Activated CD8-positive, alpha-beta memory T cell treated with anti-CD3 and anti-CD28 coated beads, Interleukin-2, amount 50 U/mL, for 4 hours (primary cell): ENCODE measurements around the gene TRIM72.
A peak's percentile ranks its signal among the peaks of the same experiment; 100 is the strongest.
"Not testable (repeated sequence)": the region's sequence is repeated elsewhere in the genome, so short reads cannot be mapped to it uniquely, and the experiment has no call there.

ENCODE experiments used
- DNase-seq: peaks from one replicate; pipeline ENCODE4 v3.0.0-alpha.2; 2020

The TRIM72 gene, protein sequence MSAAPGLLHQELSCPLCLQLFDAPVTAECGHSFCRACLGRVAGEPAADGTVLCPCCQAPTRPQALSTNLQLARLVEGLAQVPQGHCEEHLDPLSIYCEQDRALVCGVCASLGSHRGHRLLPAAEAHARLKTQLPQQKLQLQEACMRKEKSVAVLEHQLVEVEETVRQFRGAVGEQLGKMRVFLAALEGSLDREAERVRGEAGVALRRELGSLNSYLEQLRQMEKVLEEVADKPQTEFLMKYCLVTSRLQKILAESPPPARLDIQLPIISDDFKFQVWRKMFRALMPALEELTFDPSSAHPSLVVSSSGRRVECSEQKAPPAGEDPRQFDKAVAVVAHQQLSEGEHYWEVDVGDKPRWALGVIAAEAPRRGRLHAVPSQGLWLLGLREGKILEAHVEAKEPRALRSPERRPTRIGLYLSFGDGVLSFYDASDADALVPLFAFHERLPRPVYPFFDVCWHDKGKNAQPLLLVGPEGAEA

DNA sequence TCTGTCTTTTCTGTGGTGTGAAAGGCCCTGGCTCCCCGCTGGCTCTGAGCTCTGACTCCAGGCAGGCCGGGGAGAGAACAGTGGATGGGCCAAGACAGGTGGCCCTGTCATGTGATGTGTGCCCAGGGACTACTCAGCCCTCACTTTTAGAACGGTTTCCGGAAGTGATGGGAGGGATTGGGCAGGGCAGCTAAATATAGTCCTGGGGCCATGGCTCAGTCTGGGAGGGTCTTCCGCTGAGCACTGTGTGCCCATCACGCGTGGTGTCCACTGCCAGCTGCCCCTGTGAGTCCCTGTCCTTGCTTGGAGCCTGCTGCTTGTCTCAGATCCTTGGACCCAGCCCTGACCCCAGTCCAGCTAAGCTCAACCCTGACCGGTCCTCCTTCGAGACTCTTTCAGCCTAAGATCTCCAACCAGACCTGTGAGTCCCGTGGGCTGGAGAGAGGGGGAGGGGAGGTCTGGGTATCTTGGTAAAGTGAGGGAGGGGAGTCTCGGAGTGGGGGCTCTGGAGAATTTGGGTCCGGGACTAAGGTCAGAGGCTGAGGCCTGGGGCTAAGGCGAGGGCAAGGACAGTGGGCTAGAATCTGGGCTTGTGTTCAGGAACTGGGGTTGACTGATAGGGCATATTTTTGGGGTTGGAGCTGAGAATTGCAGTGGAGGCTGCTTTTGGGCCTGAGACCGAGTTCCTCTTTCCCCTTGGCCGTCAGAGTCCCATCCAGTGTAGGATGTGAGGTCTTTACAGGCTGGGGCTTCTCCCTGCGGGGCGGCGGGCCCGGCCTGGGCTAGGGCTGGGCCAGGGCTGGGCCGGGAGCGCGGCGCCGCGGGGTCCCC is at the start of gene TRIM72:
Gene TRIM72, plus strand, starts transcription at position 243 of the 831 bp plus-strand sequence. CDS start 620 bp downstream, outside the sequence.
- DNase-seq = no peak

DNA sequence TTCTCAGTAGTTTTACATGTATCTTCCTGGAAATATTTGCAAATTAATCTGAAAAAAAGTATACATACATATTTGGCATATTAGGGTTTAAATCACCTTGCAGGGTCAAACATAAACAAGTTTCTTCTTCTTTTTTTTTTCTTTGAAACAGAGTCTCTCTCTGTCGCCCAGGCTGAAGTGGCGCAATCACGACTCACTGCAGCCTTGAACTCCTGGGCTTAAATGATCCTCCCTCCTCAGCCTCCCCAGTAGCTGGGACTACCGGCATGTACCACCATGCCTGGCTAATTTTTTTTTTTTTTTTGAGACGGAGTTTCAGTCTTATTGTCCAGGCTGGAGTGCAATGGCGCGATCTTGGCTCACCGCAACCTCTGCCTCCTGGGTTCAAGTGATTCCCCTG is 46.6 kb upstream of the TRIM72 start:
- no peak for DNase-seq

DNA sequence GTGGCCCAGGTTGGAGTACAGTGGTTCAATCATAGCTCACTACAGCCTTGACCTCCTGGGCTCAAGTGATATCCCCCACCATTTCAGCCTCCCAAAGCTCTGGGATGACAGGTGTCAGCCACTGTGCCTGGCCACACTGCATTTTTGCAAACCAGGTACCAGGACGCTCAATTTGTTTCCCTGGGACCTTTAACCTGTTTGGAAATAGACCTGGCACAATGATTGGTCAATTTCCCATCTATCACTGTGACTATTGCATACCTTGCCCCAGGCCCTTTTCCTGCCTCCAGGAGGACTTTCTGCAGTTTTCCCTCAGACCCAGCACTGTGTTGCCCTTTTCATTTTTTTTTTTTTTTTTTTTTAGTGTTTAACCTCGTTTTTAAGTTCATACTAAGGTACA is 45.1 kb upstream of the TRIM72 start:
- DNase-seq = no peak

DNA sequence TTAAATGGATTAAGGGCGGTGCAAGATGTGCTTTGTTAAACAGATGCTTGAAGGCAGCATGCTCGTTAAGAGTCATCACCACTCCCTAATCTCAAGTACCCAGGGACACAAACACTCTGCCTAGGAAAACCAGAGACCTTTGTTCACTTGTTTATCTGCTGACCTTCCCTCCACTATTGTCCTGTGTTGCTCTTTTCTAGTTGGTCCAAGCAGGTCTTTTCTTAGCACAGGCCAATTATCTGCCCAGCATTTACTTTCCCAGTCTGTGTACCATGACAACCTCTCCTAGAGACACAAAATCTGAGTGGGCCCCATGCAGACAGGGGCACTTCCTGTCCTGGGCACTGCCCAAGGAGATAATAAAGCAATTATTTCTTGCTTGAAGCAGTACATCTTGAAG is 43.9 kb upstream of the TRIM72 start:
- not testable (repeated sequence) for DNase-seq

DNA sequence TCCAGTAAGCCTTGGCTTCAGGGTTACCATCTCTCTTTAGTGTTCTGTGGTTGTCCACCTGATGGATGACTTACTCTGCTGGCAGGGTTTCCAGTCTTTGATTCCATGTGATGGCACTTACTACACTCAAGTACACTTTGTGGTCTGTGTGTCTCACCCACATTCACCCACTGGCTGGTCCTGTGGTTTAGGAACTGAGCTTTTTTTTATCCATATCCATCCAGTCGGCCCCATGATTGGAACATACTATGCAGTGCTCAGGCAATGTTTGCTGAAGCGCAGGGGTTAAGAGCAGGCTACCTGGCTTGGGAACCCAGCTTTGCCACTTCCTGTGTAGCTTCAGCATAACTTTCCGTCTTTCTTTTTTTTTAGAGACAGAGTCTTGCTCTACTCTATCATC is 36.8 kb upstream of the TRIM72 start:
- DNase-seq = peak; percentile 25

DNA sequence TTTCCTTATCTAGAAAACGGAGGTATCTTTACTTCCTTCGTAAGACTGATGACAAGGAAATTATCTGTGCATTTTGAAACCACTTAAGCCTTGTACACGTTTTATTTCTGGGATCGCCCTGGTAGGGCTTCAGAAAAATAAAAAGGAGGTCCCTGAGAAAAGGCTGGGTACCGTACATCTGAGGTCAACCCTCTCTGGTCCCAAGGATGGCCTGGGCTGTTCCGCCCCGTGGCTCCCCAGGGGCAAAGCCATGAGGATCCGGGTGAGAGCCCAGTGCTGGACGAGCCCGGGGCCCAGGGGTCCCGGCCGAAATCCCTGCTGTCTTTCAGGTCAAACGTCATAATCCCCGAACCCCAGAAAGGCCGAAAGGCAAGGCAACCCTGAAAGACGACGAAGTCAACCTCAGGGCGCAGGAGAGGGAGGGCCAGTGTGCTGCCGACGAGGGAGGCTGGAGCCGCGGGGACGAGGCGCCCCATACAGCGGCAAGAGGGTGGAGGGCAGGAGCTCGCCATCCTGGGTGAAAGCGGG is 34.6 kb upstream of the TRIM72 start:
- no peak for DNase-seq

DNA sequence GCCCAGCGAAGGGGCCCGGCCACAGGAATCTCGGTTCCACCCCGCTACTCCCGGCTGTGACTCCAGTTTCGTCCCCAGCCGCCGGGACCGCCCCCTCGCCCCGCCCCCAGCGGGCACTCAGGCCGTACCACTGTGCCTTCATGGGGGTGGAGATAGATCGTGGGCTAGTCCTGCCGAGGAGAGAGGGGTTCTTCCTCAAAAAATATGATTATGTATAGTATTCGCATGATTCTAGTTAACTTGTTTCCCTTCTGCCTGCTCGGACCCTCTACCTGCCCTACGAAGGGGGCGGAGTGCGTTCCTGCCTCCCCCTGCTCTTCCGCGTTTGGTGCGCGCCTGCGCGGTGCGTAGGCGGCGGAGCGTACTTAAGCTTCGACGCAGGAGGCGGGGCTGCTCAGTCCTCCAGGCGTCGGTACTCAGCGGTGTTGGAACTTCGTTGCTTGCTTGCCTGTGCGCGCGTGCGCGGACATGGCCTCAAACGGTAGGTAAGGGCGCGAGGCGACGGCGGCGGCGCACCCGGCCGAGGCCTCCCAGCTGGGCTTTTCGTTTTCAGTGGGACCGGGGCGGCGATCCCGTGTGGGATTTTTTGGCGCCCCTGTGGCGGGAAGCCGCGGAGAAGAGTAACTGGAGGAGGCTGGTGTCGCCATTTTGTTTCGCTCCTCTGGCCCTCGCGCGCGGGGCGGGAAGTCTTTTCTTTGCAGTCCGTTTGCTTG is 34.0 kb upstream of the TRIM72 start, which contains the start of gene FUS:
Gene FUS, plus strand, starts transcription at position 393 of the 713 bp plus-strand sequence. Its CDS starts 76 bp downstream, at position 469.
- DNase-seq = peak; percentile 89

DNA sequence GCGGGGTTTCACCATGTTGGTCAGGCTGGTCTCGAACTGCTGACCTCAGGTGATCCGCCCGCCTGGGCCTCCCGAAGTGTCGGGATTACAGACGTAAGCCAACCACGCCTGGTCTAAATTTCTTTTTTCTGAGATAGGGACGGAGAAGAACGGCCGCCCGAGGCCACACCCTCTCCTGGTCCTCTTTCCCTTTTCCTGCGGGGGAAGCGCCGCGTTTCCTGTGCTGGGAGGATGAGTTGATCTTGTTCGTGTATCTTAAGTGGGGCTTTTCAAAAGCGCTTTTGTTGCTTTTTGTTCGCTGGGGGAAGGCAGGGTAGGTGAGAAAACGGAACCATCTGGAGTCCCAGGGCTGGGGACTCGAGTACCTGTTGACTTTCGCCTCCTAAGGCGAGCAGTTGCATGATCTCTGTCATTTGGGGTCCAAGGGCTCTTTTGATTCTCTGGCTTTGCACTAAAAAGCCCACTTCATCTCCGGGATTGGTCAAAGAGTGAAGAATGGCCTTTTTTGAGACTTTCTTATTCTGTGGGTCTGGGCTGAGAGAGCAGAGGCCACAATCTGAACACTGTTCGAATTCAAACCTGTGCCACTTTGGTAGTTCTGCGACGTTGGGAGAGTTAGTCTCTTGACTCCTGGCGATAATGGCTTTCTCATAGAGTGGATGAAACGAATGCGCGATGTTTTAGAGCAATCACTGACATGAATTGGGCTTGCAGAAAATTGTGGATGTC is 32.7 kb upstream of the TRIM72 start:
- peak; percentile 24 for DNase-seq

DNA sequence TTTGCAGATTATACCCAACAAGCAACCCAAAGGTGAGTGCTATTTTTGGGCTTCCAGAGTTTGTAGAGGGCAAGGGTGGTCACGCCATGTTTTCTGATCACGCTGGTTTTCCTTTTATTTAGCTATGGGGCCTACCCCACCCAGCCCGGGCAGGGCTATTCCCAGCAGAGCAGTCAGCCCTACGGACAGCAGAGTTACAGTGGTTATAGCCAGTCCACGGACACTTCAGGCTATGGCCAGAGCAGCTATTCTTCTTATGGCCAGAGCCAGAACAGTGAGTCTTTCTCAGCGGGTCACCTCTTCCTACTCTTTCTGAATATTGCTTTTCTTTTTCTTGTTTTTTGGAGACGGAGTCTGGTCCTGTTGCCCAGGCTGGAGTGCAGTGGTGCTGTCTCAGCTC is 31.5 kb upstream of the TRIM72 start:
- DNase-seq = no peak

DNA sequence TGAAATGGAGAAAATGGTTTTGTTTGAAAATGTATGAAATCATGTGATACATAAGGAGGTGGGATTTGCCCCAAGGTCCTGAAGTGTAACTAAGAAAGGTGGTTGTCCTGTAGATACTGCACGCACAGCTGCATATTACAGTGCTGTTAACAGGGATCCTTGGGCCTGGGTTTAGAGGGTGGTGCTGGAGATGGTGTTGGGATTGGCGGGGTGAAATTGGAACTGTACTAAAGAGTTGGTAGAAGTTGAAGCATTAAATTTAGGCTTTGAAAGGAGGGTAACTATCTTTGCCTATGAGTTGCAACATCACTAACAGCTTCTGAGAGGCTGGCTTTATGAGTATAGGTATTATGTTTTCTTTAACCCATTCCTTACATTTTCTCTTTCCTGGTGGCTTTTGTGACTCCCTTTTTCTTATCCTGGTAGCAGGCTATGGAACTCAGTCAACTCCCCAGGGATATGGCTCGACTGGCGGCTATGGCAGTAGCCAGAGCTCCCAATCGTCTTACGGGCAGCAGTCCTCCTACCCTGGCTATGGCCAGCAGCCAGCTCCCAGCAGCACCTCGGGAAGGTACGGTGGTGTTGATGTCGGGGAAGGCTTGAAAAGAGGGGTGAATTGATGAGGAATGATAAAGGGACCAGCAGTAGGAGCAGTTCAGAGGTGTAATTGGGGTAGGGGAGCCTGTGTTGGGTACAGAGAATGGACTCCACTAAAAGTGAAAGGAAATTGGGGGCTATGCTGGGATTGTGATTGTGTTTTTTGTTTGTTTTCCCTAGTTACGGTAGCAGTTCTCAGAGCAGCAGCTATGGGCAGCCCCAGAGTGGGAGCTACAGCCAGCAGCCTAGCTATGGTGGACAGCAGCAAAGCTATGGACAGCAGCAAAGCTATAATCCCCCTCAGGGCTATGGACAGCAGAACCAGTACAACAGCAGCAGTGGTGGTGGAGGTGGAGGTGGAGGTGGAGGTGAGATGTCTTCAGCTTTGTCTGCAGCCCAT is 30.2 kb upstream of the TRIM72 start:
- DNase-seq = no peak

DNA sequence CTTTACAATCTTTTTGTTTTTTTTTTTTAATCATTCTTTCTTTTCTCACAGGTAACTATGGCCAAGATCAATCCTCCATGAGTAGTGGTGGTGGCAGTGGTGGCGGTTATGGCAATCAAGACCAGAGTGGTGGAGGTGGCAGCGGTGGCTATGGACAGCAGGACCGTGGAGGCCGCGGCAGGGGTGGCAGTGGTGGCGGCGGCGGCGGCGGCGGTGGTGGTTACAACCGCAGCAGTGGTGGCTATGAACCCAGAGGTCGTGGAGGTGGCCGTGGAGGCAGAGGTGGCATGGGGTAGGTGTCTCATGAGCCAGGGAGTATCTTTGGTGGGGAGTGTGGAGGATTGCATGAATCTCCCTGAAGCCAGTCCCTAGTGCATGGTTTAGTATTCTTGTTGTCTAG is 29.0 kb upstream of the TRIM72 start:
- no peak for DNase-seq

DNA sequence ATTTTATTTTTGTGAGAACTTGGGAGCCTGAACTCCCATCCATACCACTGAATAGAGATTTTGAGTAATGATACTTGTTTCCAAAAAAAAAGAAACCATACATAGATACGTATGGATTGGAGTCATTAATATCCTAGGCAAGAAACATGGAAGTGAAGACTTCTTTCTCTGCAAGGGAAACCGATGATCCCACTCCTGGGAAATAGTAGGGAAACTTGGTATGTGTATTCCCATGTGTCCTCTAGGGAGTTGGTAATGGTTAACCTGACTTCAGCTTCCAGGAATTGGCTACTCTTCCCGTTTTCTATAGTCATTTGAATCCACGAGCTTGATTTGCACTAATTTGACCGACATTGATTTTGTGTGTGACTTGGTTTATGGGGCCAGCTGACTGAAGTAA is 28.6 kb upstream of the TRIM72 start:
- DNase-seq = no peak

DNA sequence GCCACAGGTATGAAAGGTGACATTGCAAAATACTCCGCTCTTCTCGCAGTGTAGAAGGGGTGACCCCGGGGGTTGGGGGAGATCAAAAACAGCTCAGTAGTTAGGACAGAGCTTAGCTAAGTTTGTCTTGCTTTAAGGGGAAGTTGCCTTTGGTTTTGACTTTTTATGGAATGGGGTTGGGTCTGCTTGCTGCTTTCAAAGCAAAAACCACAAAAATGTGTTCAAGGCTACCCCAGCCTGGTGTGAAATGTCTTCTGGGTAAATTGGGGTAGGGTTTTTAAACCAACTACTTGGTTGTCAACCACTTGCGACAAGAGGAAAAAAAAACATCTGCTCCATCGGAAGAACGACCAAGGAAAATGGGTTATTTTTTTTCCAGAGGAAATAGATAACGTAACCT is 27.7 kb upstream of the TRIM72 start:
- no peak for DNase-seq

DNA sequence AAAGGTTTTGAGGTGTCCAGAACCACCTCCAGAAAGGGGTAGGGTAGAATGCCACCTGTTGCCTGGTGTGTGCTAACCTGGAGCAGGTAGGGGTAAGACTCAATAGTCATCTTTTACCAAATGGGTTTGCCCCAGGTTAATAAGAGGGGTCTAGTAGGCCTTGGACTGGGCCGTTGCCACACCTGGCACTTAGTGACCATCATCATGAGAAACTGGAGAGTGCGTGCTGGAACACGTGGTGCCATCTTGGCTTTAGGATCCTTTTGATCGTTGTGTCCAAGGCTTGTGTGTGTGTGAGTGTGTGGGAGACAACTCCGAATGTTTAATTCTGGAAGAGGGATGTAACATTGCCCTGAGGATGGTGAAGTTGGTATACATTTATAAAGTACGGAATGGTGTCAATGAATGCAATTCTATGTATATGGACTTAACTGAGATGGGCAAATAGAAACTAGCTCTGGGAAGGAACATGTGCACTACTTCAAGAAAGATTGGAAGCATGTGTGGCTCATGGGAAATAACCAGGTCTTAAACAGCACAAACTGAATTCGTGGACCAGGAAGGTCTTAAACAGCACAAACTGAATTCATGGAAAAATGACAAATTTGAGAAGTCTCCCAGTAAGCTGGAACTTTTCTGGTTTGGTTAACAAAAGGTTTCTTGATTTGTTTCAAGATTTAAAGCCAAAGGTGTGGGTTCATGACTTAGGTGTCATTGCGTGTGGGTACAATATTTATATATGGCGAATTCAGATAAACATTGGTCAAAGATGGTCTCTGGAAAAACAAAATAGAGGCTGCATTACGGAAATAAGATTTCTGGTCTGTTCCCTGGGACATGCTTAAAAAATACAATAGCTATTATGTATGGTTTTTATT is 26.8 kb upstream of the TRIM72 start:
- no peak for DNase-seq

DNA sequence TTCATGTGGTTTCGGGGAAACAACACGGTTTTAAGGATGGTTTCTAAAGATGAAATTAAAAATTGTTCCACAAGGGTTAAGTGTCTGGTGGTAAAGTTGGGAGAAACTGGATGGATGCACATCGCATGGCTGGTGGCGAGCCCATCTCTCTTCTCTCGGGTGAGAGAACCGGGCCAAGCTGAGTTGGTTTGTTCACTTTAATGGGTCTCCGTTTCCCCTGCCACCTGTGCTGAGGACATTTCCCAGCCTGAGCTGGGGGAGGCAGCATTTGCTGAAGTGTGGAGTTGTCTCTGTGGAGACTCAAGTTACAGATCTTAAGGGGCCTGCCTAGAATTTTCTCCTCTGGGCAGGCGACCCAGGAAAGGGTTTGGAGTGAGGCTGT is 26.1 kb upstream of the TRIM72 start:
- no peak for DNase-seq

DNA sequence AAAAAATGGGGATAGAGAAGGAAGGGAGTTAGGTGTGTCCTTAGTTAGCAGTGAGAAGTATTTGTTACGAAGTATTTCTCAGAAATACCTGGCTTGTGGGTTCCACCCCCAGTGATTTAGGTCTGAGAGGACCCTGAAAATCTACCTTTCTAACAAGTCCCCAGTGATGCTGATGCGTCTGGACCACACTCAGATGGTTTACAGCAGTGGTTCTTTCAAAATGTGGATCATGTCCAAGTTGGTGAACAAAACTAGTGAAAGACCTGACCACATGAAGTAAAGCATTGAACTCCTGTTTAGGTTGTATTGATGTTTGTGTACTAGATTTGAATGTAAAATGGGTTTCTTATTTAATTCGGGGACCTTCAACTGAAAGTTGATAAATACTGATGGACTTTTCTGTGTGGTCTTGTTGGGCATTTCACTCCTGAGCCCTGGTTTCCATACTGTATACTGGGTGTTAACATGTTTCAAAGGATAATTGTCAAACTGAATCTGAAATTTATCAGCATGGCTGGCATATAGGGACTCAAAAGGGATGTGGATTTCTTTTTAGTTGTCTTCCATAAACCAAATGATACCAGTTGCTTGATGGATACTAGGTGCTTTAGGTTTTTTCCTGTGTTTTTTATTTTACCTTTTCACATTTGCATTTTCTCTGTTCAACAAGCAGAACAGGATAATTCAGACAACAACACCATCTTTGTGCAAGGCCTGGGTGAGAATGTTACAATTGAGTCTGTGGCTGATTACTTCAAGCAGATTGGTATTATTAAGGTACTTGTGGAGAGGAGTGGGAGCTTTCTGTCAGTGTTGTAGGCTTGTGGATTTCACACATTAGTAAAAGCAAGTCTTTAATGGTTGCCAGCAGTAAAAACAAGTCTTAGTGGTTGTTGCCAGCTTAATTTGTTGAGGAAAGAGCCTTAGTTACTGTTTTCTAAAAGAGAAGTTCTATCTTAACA is 25.2 kb upstream of the TRIM72 start:
- no peak for DNase-seq

DNA sequence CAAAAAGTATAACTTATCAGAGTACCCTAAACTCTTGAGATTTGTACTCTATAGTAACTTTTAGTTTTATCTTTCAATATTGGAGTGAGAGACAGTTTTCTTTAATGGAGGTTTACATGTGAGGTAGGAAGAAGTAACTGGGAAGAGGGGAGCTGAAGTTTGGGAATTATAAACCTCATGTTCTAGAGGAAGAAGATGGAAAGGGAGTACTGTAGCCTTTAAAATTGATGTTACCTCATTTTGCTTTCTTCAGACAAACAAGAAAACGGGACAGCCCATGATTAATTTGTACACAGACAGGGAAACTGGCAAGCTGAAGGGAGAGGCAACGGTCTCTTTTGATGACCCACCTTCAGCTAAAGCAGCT is 24.5 kb upstream of the TRIM72 start:
- DNase-seq = no peak

DNA sequence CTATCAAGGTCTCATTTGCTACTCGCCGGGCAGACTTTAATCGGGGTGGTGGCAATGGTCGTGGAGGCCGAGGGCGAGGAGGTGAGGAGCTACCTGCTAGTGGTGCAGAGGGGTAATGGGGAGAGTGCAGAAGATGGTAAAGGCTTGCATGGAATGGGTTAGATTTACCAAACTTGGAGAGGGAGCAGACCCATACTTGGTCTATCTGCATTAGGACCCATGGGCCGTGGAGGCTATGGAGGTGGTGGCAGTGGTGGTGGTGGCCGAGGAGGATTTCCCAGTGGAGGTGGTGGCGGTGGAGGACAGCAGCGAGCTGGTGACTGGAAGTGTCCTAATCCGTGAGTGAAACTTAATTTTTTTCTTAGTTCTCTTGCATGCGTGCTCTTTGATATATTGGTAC is 23.9 kb upstream of the TRIM72 start:
- DNase-seq = no peak
